HG03097 (cell line): ENCODE results near the gene IGSF21.
"Not testable (repeated sequence)": the region's sequence is repeated elsewhere in the genome, so short reads cannot be mapped to it uniquely, and the experiment has no call there.

Experiments used
- ATAC-seq: cut with Tn5 transposase; IDR thresholded peaks from one replicate; pipeline ENCODE4 v1.9.1; 2021; ENCODE audit not compliant: unreplicated experiment, low FRiP score

IGSF21 gene

DNA sequence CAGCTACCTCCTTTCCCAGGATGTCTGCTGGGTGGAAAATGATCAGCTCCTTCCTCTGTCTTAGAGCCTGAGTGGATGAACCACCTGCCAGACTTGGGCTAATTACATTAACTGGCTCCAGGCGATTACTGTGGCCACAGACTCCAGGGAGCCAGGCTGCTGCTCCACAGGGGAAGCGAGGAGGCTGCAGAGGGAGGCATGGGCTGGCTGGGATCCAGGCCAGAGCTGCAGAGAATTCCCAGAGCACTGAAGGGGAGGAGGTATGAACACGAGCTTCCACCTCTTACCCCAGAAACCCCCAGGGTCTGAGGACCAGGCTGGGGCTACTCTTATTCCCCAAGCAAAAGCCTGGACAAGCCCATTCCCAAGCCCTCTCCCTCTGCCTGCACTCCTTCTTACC, 237.2 kb downstream of the IGSF21 start:
- ATAC-seq, result no peak

DNA sequence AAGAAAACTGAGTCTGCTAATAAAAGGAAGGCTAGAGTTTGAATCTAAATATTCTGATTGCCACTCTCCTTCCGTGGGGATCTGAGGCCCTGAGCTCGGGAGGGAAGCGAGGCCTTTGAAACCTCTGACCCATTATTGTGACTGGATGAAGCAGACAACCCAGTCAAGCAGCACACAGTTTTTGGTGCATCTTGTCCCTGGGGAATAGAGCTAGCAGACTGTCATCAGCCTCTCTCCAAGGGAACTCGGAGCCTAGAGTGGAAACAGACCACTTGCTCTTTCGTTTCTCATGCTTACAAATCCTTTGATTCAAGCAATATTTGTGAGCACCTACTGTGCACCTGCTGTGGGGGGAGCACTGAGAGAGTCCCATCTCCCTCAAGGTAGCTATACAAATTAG, 240.0 kb downstream of the IGSF21 start:
- ATAC-seq, result no peak

DNA sequence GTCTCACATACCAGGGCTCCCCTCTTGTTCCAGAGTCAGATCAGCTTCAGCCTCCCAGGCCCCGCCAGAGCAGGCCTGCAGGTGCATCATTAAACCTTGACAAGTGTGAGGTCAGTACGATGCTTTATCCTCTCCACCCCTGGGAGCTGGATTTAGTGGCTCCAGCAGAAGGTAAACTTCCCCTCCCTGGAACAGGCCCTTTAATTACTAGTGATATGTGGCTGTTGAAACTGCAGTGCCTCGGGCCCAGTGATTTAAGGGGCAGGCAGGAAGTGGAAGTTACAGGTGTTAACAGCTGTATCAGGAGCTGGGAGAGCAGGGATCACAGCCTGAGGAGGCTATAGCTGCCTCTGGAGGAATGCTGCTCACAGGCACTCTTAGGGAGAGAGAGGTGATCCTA, 240.8 kb downstream of the IGSF21 start:
- no peak for ATAC-seq

DNA sequence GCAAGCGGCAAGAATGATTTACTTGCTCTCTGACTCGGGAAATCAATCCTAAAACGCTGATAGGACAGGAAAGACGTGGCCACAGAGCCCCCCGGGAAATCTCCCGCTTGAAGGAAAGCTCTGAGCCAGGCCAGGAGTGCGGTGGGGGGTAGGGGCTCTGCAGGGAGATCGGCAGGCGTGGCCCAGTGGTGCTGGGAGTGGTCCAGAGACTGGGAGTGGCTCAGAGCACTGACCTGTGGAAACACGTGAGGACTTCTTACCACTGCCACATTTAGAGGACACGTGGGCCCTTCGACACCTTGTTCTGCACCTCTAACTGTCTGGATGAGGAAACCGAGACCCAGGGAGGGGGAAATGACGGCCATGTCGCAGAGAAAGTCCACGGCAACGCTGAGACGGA, 243.1 kb downstream of the IGSF21 start:
- no peak for ATAC-seq

DNA sequence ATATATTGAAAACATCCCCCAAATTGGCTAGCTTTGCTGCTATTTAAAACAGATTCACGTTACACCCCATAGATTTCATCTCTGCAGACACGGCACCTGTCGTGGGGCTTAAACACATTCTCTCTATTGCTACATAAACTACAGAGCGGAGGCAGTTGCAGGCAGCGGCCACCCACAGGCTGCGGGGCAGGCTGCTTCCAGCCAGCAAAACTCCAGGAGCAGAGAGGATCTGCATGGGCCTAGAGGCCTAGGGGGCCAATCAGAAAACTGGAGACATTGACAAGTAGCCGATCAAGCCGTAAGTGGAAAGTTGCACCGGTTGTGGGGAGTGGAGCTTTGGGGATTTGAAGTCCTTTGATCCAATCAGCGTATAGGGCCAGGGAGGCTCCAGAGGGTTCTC, 244.1 kb downstream of the IGSF21 start:
- ATAC-seq, result no peak

DNA sequence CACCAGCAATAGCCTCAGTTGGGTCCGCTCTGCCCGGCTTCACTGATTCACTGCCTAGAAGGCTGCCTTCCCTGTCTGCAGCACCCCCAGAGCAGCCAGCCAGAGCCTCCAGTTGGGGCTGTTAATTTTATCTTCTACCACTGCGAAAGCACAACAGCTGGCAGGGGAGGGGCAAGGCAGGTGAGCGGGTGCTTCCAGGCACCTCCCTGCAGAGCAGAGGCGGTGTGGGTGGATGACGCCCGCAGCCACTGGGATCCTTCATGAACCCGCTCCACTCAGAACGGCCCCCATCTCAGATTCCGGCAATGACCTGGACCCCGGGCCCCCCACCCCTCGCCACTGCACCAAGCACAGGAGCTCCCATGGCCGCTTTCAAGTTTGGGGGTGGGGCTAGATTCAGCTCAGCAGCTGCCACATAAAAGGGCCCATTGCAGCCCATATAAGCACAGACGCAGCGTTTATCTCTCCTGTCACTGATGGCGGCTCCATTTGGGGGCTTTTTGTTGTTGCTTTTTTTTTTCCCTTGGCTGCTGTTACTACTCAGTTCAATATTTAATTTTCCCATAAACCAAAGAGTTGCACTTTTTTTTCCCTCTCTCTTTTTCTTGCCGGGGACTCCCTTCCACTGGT, 245.2 kb downstream of the IGSF21 start:
- ATAC-seq, result no peak

DNA sequence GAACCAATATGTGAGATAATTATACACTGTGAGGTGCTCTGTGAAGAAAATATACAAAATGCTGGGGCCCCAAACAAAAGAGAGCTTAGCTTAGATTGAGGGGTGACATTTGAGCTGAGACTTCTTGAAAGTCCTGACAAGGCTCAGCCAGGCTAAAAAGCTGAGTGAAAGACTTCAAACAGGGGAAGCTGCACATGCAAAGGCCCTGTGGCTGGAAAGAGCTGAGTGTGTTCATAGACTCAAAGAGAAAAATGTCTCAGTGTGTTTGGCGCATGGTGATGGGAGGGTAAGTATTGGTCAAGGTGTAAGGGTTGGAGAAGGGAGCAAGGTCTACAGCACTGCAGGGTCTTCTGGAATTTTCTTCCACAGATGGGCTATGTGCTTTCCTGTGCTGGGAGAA, 245.9 kb downstream of the IGSF21 start:
- no peak for ATAC-seq

DNA sequence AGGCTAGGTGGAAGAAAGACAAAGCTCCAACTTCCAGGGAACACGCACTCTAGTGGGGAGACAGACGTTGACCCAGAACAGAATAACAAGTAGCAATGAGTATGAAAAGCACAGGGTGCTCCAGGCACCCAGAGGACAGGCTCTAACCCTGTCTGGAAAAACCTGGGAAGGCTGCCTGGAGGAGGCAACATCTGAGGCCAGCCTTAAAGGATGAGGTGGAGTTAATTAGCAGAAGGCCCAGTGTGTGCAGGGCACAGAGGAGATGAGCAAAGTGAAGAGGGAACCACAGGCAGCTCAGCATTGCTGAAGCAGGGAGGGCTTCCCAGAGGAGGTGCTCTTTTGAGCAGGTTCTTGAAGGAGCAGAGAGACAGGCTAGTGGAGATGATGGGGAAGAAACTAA, 246.4 kb downstream of the IGSF21 start:
- no peak for ATAC-seq

DNA sequence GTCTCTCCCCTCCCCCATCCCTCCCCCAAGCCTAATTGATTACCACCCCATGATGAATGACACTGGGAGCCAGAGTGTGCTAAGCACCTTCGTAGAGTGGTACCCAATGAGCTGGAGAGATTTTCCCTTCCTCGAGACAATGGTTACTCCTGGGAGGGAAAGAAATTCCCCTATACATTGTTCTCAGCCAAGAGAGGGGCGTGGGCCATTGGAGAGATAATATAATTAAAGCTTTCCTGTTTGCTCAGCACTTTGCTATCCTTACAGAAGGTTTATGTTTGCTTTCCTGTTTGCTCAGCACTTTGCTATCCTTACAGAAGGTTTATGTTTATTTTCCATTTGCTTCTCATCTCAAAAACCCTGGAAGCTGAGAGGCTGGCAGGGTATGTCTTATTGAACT, 247.0 kb downstream of the IGSF21 start:
- no peak for ATAC-seq

DNA sequence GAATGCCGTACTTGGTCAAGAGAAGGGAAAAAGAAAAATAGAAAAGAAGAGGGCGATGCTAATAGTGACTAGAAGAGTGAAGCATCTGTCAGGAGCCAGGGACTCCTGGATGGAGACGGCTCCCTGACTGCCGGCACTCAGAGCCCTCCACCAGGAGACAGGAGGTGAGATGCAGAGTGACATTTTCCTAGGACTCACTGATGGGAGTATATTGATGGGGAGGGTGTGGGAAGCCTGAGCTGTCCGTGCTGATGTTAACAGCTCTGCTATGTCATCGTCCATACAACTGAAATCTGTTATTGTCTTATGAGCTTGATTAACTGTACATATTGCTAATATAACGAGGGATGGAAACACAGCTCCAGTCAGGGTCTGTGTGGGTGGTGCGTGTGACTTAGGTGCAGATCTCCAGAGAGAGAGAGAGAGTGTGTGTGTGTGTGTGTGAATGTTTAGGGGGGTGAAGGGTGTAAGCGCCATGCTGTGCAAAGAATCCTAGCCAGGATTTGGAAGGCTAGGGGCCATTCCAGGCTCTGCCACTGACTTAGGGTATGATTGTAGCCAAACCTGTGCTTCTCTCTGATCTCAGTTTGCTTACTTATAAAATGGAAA, 250.1 kb downstream of the IGSF21 start:
- ATAC-seq, result no peak

DNA sequence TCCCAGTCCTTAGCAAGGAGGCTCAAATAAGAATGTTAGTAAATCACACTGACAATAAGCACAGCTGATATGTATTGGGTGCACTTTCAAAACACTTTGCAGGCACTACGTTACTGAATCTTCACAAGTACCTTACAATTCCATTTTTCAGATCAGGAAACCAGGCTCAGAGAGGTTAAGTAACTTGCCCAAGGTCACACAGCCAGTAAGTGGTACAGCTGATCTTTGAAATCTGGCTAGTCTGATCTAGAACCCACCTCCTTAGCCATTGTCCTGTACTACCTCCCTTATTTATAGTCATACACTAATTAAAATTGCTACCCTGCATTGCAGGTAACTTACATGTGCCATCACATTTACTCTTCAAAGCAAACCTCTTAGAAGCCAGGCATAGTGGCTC, 251.0 kb downstream of the IGSF21 start:
- no peak for ATAC-seq

DNA sequence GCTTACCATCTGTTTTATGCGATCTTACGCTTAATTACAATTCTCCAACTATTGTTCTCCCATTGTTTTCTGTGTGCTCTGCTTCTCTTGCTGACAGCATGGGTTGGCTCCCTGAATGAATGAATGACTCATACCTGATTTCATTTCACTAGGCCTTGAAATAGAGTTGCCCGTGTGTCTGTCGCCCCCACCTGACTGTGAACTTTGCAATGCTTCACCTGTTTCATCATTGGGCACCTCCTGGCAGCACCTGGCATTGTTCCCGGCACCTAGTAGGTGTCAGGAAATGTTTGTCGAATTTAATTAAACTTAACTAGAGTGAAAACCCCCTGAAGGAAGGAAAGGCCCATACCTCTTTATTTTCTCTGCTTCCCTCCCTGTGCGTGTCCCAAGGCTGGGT, 252.7 kb downstream of the IGSF21 start:
- ATAC-seq, result no peak

DNA sequence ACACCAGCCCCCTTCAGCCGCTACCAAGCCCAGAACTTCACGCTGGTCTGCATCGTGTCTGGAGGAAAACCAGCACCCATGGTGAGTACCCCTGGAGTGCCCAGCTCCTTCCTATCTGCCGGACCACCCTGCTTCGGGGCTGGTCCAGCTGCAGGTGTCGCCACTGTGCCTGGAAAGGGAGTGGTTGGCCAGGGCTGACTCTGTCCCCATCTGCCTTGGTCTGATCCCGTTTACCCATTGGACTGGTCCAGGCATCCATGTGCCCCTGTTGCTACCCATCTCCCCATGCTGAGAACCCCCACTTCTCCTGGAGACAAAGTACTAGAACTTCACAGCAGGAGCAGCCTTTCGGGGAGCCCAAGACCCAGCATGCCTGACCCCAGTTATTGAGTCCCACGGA, 254.6 kb downstream of the IGSF21 start:
- ATAC-seq, result no peak

DNA sequence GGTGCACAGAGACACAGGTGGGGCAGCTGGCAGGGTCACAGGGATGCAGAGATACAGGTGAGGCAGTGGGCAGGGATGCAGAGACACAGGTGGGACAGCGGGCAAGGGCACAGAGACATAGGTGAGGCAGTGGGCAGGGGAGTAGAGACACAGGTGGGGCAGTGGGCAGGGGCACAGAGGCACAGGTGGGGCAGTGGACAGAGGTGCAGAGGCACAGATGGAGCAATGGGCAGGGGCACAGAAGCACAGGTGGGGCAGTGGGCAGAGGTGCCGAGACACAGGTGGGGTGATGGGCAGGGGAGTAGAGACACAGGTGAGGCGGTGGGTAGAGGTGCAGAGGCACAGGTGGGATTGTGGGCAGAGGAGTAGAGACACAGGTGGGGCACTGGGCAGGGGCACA, 255.8 kb downstream of the IGSF21 start:
- no peak for ATAC-seq

DNA sequence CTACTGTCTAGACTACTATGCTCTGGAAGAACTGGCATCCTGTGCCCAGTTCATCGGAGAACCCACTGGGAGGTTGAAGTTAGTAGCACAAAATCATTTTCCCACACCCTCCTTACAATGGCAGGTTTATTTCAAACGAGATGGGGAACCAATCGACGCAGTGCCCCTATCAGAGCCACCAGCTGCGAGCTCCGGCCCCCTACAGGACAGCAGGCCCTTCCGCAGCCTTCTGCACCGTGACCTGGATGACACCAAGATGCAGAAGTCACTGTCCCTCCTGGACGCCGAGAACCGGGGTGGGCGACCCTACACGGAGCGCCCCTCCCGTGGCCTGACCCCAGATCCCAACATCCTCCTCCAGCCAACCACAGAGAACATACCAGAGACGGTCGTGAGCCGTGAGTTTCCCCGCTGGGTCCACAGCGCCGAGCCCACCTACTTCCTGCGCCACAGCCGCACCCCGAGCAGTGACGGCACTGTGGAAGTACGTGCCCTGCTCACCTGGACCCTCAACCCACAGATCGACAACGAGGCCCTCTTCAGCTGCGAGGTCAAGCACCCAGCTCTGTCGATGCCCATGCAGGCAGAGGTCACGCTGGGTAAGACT, 257.6 kb downstream of the IGSF21 start:
- ATAC-seq, result no peak

DNA sequence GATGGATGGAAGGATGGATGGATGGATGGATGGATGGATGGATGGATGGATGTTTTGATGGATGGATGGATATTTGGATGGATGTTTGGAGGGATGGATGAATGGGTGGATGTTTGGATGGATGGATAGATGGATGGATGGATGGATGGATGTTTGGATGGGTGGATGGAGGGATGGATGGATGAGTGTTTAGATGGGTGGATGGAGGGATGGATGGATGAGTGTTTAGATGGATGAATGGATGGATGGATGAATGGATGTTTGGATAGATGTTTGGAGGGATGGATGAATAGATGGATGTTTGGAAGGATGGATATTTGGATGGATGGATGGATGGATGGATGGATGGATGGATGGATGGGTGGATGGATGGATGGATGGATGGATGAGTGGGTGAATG, 264.9 kb downstream of the IGSF21 start:
- not testable (repeated sequence) for ATAC-seq

DNA sequence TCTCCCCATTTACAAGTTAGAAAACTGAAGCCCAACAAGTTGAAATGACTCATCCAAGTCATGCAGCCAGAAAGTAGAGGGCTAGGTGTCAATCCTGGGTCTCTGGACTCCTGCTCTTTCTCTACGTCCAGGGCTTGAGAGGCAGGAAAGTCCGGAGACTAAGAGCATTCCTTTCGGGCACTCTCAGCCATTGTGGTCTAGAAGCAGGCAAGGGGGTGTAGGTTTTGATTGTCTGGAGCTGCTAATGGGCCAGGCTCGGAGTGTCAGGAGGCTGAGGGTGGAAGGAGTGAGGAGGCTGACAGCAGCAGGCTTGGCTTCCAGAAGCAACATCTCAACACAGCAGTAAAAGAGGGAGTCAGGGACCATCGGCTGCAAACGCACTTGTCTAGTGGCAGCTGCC, 265.6 kb downstream of the IGSF21 start:
- ATAC-seq, result no peak

DNA sequence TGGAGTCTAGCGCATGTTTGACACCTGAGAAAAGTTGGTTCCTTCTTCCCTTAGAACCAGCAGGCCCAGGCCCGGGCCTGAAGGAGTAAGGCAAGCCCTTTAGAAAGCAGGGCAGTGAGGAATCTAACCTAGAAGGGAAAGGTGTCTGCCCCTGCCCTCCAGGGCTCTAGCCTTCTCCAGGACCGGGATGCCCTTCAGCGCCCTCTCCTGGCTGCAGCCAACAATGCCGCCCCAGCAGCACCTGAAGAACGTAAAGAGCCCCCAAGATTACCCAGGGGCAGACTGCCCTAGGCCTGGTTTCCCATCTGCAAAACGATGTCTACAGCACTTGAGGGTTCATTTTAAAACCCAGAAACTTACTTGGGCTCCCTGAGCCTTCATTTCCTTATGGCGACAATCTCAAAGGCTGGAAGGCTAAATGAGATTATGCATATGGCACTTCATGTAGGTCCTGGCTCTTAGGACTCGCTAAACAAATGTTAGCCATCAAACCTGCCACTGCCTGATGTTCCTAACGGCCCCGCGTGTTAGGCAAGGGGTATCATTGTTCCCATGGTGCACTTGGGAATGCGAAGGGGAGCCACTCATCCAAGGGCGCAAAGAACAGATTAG, 266.4 kb downstream of the IGSF21 start:
- ATAC-seq, result no peak

DNA sequence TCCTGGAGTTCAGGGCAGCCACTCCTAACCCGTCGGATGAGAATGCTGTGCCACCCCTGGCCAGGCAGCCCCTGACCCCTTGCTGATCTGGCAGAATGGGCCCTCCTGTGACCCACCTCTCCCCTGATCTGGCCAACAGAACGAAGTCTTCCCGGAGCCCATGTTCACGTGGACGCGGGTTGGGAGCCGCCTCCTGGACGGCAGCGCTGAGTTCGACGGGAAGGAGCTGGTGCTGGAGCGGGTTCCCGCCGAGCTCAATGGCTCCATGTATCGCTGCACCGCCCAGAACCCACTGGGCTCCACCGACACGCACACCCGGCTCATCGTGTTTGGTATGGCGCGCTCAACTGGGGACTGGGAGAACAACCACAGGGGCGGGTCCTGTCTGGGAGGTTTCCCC, 269.1 kb downstream of the IGSF21 start:
- ATAC-seq, result no peak

DNA sequence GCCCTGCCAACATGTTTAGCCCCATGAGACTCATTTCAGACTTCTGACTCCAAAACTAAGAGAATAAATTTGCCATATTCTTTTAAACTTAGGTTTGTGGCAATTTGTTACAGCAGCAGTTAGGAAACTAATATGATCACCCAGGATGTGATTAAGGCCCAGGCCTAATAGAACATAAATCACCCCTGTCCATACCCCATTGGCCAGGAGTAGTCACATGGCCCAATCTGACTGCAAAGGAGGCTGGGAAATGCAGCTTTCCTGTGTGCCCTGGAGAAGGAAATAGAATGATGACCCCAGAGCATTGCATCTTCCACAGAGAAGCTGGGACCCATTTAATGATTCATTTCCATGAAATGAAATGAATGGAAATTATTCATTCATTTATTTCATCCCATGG, 272.7 kb downstream of the IGSF21 start:
- no peak for ATAC-seq

DNA sequence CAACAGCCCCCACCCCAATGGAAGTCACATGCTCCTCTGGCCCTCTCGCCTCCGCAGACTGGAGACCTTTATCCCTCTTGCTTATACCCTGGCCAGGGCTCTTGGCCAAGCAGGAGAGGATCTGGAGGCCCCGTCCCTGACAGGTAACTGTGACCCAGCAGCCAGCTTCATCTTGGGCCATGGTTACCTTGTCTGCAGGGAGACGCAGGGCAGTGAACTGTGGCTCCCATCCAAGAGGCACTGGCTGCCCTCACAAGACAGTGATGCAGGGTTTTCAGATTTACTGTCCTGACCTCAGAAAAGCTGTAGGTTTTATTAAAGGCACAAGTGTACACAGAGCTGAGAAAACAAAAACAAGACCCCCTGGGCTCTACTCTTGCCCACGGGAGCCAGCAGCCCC, 276.5 kb downstream of the IGSF21 start:
- ATAC-seq, result no peak

DNA sequence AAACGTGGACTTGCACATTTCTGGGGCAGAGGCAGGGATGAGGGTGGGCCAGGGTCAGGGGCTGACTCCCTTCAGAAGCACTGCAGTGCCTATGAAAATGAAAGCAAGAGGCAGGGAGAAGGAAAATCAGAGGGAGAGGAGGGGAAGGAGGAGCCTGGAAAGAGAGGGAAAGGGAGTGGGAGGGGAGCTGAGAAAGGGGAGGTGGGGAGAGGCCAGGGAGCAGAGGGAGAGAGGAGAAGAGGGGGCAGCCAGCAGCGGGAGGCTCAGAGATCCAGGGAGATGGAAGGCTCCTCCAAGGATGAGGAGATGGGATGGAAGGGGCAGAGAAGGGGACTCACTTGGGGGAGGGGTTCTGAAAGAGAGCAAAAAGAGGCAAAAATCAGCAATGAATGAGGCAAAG, 276.9 kb downstream of the IGSF21 start:
- ATAC-seq, result no peak
